ENCODE results near the gene TMIGD1. TPM values are rescaled to one million over a fixed set of nuclear protein-coding genes. Genes with fewer than 3 reads are reported as not detected.

Gene TMIGD1
- total RNA-seq, 1 donor from 2014 or later = not detected

DNA sequence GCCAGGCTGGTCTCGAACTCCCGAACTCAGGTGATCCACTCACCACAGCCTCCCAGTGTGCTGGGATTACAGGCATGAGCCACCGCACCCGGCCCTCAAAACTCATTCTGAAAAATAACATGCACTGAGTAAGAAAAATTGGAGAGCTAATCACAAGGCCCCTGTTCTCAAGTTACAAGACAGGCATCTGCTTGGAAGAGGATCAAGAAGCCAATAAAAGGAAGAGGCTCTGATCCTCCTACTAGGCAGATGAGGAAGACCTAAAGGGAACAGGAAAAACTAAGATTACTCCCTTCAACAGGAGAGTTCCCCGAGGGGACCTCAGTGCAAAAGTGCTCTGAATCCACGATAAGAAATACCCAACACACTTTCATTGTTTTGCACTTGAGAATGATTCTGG lies 60.5 kb downstream of the TMIGD1 start:
- H3K4me2 ChIP-seq (ENCODE audit: low read length) = no peak overlapping the region
- no peaks in the 10 kb centered on the region for H3K27me3 ChIP-seq (ENCODE audit: insufficient read depth, low read length)
- no peak overlapping the region for H3K9ac ChIP-seq (ENCODE audit: low read length)
- TF ChIP-seq, protein P1, sequence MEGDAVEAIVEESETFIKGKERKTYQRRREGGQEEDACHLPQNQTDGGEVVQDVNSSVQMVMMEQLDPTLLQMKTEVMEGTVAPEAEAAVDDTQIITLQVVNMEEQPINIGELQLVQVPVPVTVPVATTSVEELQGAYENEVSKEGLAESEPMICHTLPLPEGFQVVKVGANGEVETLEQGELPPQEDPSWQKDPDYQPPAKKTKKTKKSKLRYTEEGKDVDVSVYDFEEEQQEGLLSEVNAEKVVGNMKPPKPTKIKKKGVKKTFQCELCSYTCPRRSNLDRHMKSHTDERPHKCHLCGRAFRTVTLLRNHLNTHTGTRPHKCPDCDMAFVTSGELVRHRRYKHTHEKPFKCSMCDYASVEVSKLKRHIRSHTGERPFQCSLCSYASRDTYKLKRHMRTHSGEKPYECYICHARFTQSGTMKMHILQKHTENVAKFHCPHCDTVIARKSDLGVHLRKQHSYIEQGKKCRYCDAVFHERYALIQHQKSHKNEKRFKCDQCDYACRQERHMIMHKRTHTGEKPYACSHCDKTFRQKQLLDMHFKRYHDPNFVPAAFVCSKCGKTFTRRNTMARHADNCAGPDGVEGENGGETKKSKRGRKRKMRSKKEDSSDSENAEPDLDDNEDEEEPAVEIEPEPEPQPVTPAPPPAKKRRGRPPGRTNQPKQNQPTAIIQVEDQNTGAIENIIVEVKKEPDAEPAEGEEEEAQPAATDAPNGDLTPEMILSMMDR (IDR thresholded peaks at IDR 0.05; ENCODE audit: insufficient read depth, low read depth, low read length) = no peak
- H3K27ac Mint-ChIP-seq (ENCODE audit: unreplicated experiment) = no peak overlapping the region
- H4K20me1 ChIP-seq (ENCODE audit: insufficient read depth, low read length) = no peaks in the 10 kb centered on the region
- H3K9me3 ChIP-seq (ENCODE audit: insufficient read depth, low read depth, low read length) = no peaks in the 10 kb centered on the region
- FAIRE-seq (no peak), DNase-seq (ENCODE audit: low read depth) (no peak)
- no peaks in the 10 kb centered on the region for H3K9me3 Mint-ChIP-seq (ENCODE audit: unreplicated experiment)
- H3K79me2 ChIP-seq (ENCODE audit: insufficient read depth, low read length) = no peaks in the 10 kb centered on the region
- H2AFZ ChIP-seq (ENCODE audit: low read depth, low read length) = no peak overlapping the region
- no peak overlapping the region for H3K27ac ChIP-seq (ENCODE audit: low read depth, low read length)
- peaks cover 17% of the 10 kb centered on the region for H3K4me1 Mint-ChIP-seq (ENCODE audit: low read depth, unreplicated experiment)
- H3K36me3 Mint-ChIP-seq (ENCODE audit: low read depth, unreplicated experiment) = peaks cover 20% of the 10 kb centered on the region
- H3K4me3 ChIP-seq (ENCODE audit: insufficient read depth, low read depth, low read length) = no peak overlapping the region
- no peaks in the 10 kb centered on the region for H3K27me3 Mint-ChIP-seq (ENCODE audit: low read depth, unreplicated experiment)
- no peak overlapping the region for H3K4me3 Mint-ChIP-seq (ENCODE audit: unreplicated experiment)
- peaks cover 26% of the 10 kb centered on the region for H3K36me3 ChIP-seq (ENCODE audit: insufficient read depth, low read length)
- peaks cover 7% of the 10 kb centered on the region for H3K4me1 ChIP-seq (ENCODE audit: insufficient read depth, low read length)

DNA sequence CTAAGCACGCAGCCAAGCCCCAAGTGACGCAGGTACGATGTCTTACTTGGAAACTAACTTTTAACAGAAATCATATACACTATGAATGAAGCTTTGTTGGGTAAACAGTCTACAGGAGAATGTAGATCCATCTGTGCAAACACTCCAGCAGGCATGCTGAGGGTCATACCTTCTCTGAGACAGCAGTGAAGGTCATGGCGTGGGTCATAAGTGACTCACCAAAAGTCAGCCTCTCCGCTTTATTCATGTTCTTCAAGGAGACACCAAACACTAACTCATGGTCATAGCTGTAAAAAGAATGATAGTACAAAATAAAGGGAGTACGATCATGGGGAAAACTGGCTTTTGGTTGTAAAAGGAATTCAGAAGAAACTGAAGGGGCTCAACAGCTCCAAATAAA lies 62.8 kb downstream of the TMIGD1 start:
- Histone ChIP-seq H3K4me2 (ENCODE audit: low read length) (peak overlapping the region; percentile 12), H4K20me1 (ENCODE audit: insufficient read depth, low read length) (no peaks in the 10 kb centered on the region), H3K4me3 (ENCODE audit: insufficient read depth, low read depth, low read length) (no peak overlapping the region), H3K36me3 (ENCODE audit: insufficient read depth, low read length) (peaks cover 30% of the 10 kb centered on the region), H3K9me3 (ENCODE audit: insufficient read depth, low read depth, low read length) (no peaks in the 10 kb centered on the region), H3K4me1 (ENCODE audit: insufficient read depth, low read length) (peaks cover 11% of the 10 kb centered on the region), H2AFZ (ENCODE audit: low read depth, low read length) (no peak overlapping the region), H3K27me3 (ENCODE audit: insufficient read depth, low read length) (no peaks in the 10 kb centered on the region), H3K27ac (ENCODE audit: low read depth, low read length) (peak overlapping the region; percentile 0), H3K79me2 (ENCODE audit: insufficient read depth, low read length) (no peaks in the 10 kb centered on the region), H3K9ac (ENCODE audit: low read length) (no peak overlapping the region)
- H3K4me3 Mint-ChIP-seq (ENCODE audit: unreplicated experiment) = peak overlapping the region; percentile 10
- peak; percentile 21 for DNase-seq (ENCODE audit: low read depth)
- peaks cover 17% of the 10 kb centered on the region for H3K4me1 Mint-ChIP-seq (ENCODE audit: low read depth, unreplicated experiment)
- no peaks in the 10 kb centered on the region for H3K9me3 Mint-ChIP-seq (ENCODE audit: unreplicated experiment)
- H3K27me3 Mint-ChIP-seq (ENCODE audit: low read depth, unreplicated experiment) = no peaks in the 10 kb centered on the region
- TF ChIP-seq EZH2 (IDR thresholded peaks at IDR 0.05; ENCODE audit: insufficient read depth, low read length) = no peak
- TF ChIP-seq, protein P1 (IDR thresholded peaks at IDR 0.05; ENCODE audit: insufficient read depth, low read depth, low read length) = no peak
- H3K27ac Mint-ChIP-seq (ENCODE audit: unreplicated experiment) = peak overlapping the region; percentile 16
- FAIRE-seq = no peak
- peaks cover 21% of the 10 kb centered on the region for H3K36me3 Mint-ChIP-seq (ENCODE audit: low read depth, unreplicated experiment)

DNA sequence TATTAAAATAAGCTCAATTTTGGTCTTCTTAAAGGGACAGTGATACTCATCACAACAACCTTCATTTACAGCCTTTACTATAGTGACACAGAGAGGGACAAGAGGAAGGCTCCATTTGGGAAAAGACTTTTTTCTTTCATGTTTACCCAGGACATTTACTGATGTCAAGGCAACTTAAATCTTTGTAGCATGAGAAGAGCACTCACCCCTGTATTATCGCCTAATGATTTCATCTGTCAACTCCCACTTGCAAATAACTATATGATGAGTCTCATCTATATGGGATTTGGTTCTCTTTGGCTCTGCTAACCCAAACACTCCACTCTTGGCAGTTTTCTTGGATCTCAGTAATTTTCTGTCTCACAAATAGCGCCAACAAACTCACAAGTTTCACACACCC lies 66.2 kb downstream of the TMIGD1 start:
- Histone ChIP-seq H3K27me3 (ENCODE audit: insufficient read depth, low read length) (no peaks in the 10 kb centered on the region), H3K36me3 (ENCODE audit: insufficient read depth, low read length) (peaks cover 27% of the 10 kb centered on the region), H3K79me2 (ENCODE audit: insufficient read depth, low read length) (no peaks in the 10 kb centered on the region), H3K4me3 (ENCODE audit: insufficient read depth, low read depth, low read length) (no peak overlapping the region), H2AFZ (ENCODE audit: low read depth, low read length) (no peak overlapping the region), H3K4me1 (ENCODE audit: insufficient read depth, low read length) (peaks cover 28% of the 10 kb centered on the region), H3K9me3 (ENCODE audit: insufficient read depth, low read depth, low read length) (no peaks in the 10 kb centered on the region), H3K4me2 (ENCODE audit: low read length) (peak overlapping the region; percentile 10), H4K20me1 (ENCODE audit: insufficient read depth, low read length) (no peaks in the 10 kb centered on the region), H3K27ac (ENCODE audit: low read depth, low read length) (peak overlapping the region; percentile 38), H3K9ac (ENCODE audit: low read length) (no peak overlapping the region)
- DNase-seq (ENCODE audit: low read depth) = peak; percentile 66
- Mint-ChIP-seq H3K9me3 (ENCODE audit: unreplicated experiment) (no peaks in the 10 kb centered on the region), H3K27ac (ENCODE audit: unreplicated experiment) (peak overlapping the region; percentile 54), H3K36me3 (ENCODE audit: low read depth, unreplicated experiment) (peaks cover 5% of the 10 kb centered on the region), H3K27me3 (ENCODE audit: low read depth, unreplicated experiment) (no peaks in the 10 kb centered on the region), H3K4me1 (ENCODE audit: low read depth, unreplicated experiment) (peaks cover 25% of the 10 kb centered on the region), H3K4me3 (ENCODE audit: unreplicated experiment) (no peak overlapping the region)
- no peak for FAIRE-seq
- no peak for TF ChIP-seq EZH2 (IDR thresholded peaks at IDR 0.05; ENCODE audit: insufficient read depth, low read length)
- TF ChIP-seq, protein P1 (IDR thresholded peaks at IDR 0.05; ENCODE audit: insufficient read depth, low read depth, low read length) = no peak

Other genes starting within 250 kb of the TMIGD1 start
- gene NSRP1, start 217.2 kb downstream of the TMIGD1 start, total RNA-seq = 17.0 and 17.7 TPM in 2 replicates
- not detected in 2 replicates for gene SLC6A4, start 98.4 kb downstream of the TMIGD1 start, total RNA-seq
- gene BLMH, start 42.1 kb downstream of the TMIGD1 start, total RNA-seq = 36.2 TPM in 2 replicates
- 51.2 and 55.2 TPM in 2 replicates for gene CPD, start 44.9 kb upstream of the TMIGD1 start, total RNA-seq
- gene GOSR1, start 143.4 kb upstream of the TMIGD1 start, total RNA-seq = 48.0 and 49.3 TPM in 2 replicates